Measurements from ENCODE around the gene ZW10.

DNA sequence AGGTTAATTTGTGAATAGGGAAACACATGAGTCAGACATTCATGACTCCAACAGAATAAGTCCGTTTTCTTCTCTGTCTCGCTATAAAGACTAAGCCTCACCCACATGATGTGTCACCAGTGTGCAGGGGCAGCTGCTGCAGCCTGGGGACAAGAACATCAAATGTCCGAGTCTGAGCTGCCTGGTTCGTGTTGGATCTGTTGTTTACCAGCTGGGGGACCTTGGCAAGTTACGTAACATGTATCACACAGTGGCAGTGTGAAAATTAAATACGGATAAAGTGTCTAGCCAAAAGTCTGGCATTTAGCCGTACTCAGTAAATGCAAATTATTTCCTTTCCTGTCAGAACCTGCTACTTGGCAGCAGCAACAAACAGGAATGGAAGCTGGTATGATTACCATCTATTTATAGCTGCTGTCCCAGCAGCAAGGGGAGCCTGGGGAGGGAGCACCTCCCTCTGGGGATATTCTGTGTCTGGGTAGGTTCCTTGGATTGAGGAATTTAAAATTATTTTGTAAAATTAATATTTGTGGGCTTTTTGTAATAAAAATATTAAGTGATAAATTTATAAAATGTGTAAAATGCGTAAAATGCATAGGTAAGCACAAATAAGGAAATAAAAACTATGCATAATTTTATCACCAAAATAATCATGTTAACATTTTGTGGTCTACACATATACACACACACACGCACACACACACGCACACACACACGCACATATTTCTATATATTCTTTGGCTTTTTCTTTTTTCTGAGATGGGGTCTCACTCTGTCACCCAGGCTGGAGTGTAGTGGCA lies 4.8 kb upstream of the ZW10 start:
- TF ChIP-seq, protein P1, sequence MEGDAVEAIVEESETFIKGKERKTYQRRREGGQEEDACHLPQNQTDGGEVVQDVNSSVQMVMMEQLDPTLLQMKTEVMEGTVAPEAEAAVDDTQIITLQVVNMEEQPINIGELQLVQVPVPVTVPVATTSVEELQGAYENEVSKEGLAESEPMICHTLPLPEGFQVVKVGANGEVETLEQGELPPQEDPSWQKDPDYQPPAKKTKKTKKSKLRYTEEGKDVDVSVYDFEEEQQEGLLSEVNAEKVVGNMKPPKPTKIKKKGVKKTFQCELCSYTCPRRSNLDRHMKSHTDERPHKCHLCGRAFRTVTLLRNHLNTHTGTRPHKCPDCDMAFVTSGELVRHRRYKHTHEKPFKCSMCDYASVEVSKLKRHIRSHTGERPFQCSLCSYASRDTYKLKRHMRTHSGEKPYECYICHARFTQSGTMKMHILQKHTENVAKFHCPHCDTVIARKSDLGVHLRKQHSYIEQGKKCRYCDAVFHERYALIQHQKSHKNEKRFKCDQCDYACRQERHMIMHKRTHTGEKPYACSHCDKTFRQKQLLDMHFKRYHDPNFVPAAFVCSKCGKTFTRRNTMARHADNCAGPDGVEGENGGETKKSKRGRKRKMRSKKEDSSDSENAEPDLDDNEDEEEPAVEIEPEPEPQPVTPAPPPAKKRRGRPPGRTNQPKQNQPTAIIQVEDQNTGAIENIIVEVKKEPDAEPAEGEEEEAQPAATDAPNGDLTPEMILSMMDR (IDR thresholded peaks at IDR 0.05) = no peak
- TF ChIP-seq POLR2A (IDR thresholded peaks at IDR 0.05) = no peak

Measured in transverse colon (tissue), 3 donors.